NCI-H774 (cell line): Measurements from ENCODE around the gene MT1F.

Experiments used
- DNase-seq: peaks from one replicate; lab custom pipeline; 2025; lab: John Stamatoyannopoulos, UW

MT1F gene

GRCh38 chr16:56700195-56700594, 42.4 kb downstream of the MT1F start:
- no peak for DNase-seq

- DNase-seq, result no peak
Measured at GRCh38 chr16:56700631-56701030, 42.9 kb downstream of the MT1F start.

- DNase-seq, result no peak
Measured at GRCh38 chr16:56701534-56701933, 43.8 kb downstream of the MT1F start.

- no peak for DNase-seq
Measured at GRCh38 chr16:56702836-56703235, 45.1 kb downstream of the MT1F start.
